Endothelial cell of umbilical vein (primary cell): Measurements from ENCODE around the gene SH3GL3. TPM values are rescaled to one million over a fixed set of nuclear protein-coding genes. Genes with fewer than 3 reads are reported as not detected.

ENCODE experiments used
- BruUV-seq: library from RNA; stranded (reverse); fragments of 400-500 nt; replicated peaks from 2 replicates; lab custom pipeline; 2021; lab: Mats Ljungman, UMichigan
- CTCF ChIA-PET: fragments of 300-600, 350-600 bp; sonication (Branson Sonifier 250); formaldehyde crosslinking; loops from one replicate; lab custom pipeline; 2021; ENCODE audit warnings: antibody characterized with exemption, inconsistent platforms; lab: Charles Lee
- POLR2A ChIA-PET: fragments of 300-600, 350-600 bp; sonication (Branson Sonifier 250); formaldehyde crosslinking; loops from one replicate; lab custom pipeline; 2021; ENCODE audit warnings: antibody characterized with exemption, inconsistent platforms; lab: Charles Lee
- DNase-seq: peaks from one replicate; pipeline ENCODE4 v3.0.0-alpha.2; 2011; ENCODE audit warnings: low read depth, low spot score
- FAIRE-seq: peaks from 2 replicates; lab custom pipeline; 2011; peaks lifted over from hg19 to GRCh38; lab: Jason Lieb, UNC
- H2AFZ ChIP-seq: 2 replicates; pipeline ENCODE4 v1.6.0; 2012; ENCODE audit warnings: low read depth, low read length, control low read depth, inconsistent platforms
- H3K27ac ChIP-seq: 2 replicates; pipeline ENCODE4 v1.5.1; 2011; ENCODE audit warnings: low read depth, mild to moderate bottlenecking, control low read depth, low read length, moderate library complexity; ENCODE audit not compliant: insufficient read depth
- H3K27me3 ChIP-seq, 2 experiments: 2 replicates each; pipeline versions ENCODE4 v1.6.0 to v1.6.1; 2011; ENCODE audit warnings: low read length in 2 of 2, mixed read lengths in 1 of 2; ENCODE audit not compliant: control insufficient read depth in 2 of 2, insufficient read depth in 2 of 2
- H3K36me3 ChIP-seq, 2 experiments: 2 replicates in 1 of 2; 3 replicates in 1 of 2; pipeline ENCODE4 v1.5.1; 2011; ENCODE audit warnings: low read length in 2 of 2, mild to moderate bottlenecking in 1 of 2, moderate library complexity in 1 of 2; ENCODE audit not compliant: control insufficient read depth in 2 of 2, insufficient read depth in 2 of 2; ENCODE audit errors: extremely low read depth in 1 of 2
- H3K4me1 ChIP-seq: 3 replicates; pipeline ENCODE4 v1.5.1; 2011; ENCODE audit warnings: mild to moderate bottlenecking, low read length; ENCODE audit not compliant: control insufficient read depth, insufficient read depth; ENCODE audit errors: extremely low read depth
- H3K4me2 ChIP-seq: 2 replicates; pipeline ENCODE4 v1.6.1; 2011; ENCODE audit warnings: low read length, control low read depth, mixed read lengths; ENCODE audit not compliant: insufficient read depth
- H3K4me3 ChIP-seq, 3 experiments: fragments of 200-600 bp in 1 of 3; sonication (generic), shearing (Covaris generic) in 1 of 3; replicated peaks in 1 of 3; 2 replicates each; pipeline ENCODE4 v1.5.1; 2011 to 2016; ENCODE audit warnings: control low read depth in 3 of 3, low read length in 3 of 3, mild to moderate bottlenecking in 2 of 3, inconsistent platforms in 1 of 3, low read depth in 1 of 3, moderate library complexity in 1 of 3; ENCODE audit not compliant: insufficient read depth in 1 of 3
- H3K79me2 ChIP-seq: 2 replicates; pipeline ENCODE4 v1.6.0; 2012; ENCODE audit warnings: low read length, inconsistent platforms; ENCODE audit not compliant: control insufficient read depth, insufficient read depth
- H3K9ac ChIP-seq: replicated peaks from 2 replicates; pipeline ENCODE3; 2011; ENCODE audit warnings: low read length, control low read depth; ENCODE audit not compliant: insufficient read depth; ENCODE audit errors: extremely low read depth
- H3K9me1 ChIP-seq: replicated peaks from 3 replicates; pipeline ENCODE4 v1.6.0; 2011; ENCODE audit warnings: mild to moderate bottlenecking, low read length; ENCODE audit not compliant: control insufficient read depth, insufficient read depth; ENCODE audit errors: extremely low read depth
- H3K9me3 ChIP-seq: replicated peaks from 2 replicates; pipeline ENCODE4 v1.5.1; 2012; ENCODE audit warnings: low read length, inconsistent platforms; ENCODE audit not compliant: control insufficient read depth, insufficient read depth
- H4K20me1 ChIP-seq: replicated peaks from 2 replicates; pipeline ENCODE3; 2011; ENCODE audit warnings: mild to moderate bottlenecking, low read length; ENCODE audit not compliant: control insufficient read depth, insufficient read depth; ENCODE audit errors: extremely low read depth
- CTCF ChIP-seq, 2 donors: IDR thresholded peaks; 1 replicate in 1 of 2; 2 replicates in 1 of 2; pipeline ENCODE4 v1.5.1; 2011; ENCODE audit warnings: low read length in 2 of 2, mild to moderate bottlenecking in 2 of 2, moderate library complexity in 2 of 2, control low read depth in 1 of 2, inconsistent platforms in 1 of 2, low read depth in 1 of 2; ENCODE audit not compliant: insufficient read depth in 1 of 2; ENCODE audit errors: extremely low read depth in 1 of 2
- EZH2 ChIP-seq: IDR thresholded peaks from 2 replicates; pipeline ENCODE4 v1.6.1; 2012; ENCODE audit warnings: borderline replicate concordance, low read depth, mild to moderate bottlenecking, moderate library complexity, low read length, inconsistent platforms; ENCODE audit not compliant: severe bottlenecking
- FOS ChIP-seq: IDR thresholded peaks from 2 replicates; pipeline ENCODE4 v1.6.1; 2011; ENCODE audit warnings: mild to moderate bottlenecking, low read length, moderate library complexity, borderline replicate concordance; ENCODE audit not compliant: insufficient read depth
- GATA2 ChIP-seq: IDR thresholded peaks from 2 replicates; pipeline ENCODE4 v1.7.0; 2011; ENCODE audit warnings: low read depth, mild to moderate bottlenecking, moderate library complexity, mixed read lengths, low read length; ENCODE audit not compliant: insufficient read length, insufficient read depth
- JUN ChIP-seq: IDR thresholded peaks from 2 replicates; pipeline ENCODE4 v1.6.1; 2011; ENCODE audit warnings: borderline replicate concordance, low read depth; ENCODE audit not compliant: insufficient read length, insufficient read depth
- MAX ChIP-seq: IDR thresholded peaks from 2 replicates; pipeline ENCODE4 v1.6.1; 2011; ENCODE audit not compliant: insufficient read depth, insufficient read length
- MYC ChIP-seq: IDR thresholded peaks from one replicate; pipeline ENCODE4 v1.6.1; 2011; ENCODE audit warnings: mild to moderate bottlenecking, low read depth, low read length
- POLR2A ChIP-seq: IDR thresholded peaks from 2 replicates; pipeline ENCODE4 v1.6.1; 2012; ENCODE audit warnings: low read depth, mild to moderate bottlenecking, control low read depth, low read length
- POLR2AphosphoS5 ChIP-seq: IDR thresholded peaks from 2 replicates; pipeline ENCODE4 v1.6.1; 2012; ENCODE audit warnings: low read depth, mild to moderate bottlenecking, control low read depth, low read length, moderate library complexity; ENCODE audit not compliant: insufficient read depth
- dilution Hi-C: fragments of 300-500 bp; cut with MboI; formaldehyde crosslinking; loops from one replicate; pipeline ENCODE4 v1.15.0; 2019; ENCODE audit warnings: low sequenced_read_pairs; ENCODE audit not compliant: extremely low pct_ligation_motif_present
- intact Hi-C: fragments of 100-400 bp; cut with micrococcal nuclease; formaldehyde crosslinking; loops from one replicate; pipeline ENCODE4 v1.10.0; 2022
- polyA plus RNA-seq, 4 experiments: library from polyadenylated mRNA; depleted of rRNA in 3 of 4; stranded (reverse) in 3 of 4; unstranded in 1 of 4; fragments of >200 nt; gene quantifications; 2 replicates each; pipeline versions ENCODE4 v1.2.1 to v1.2.3, GENCODE V29; 2011 to 2012; ENCODE audit warnings: missing spikeins in 1 of 4
- total RNA-seq: library from RNA; stranded (reverse); gene quantifications from 2 replicates; pipeline ENCODE4 v1.2.3, GENCODE V29; 2021

Gene SH3GL3
- total and polyA plus RNA-seq, 2 donors (not counting 3 experiments of a cell fraction or from before 2014, with no cell fraction given) = not detected

GRCh38 chr15:83449937-83450506 is 2.9 kb downstream of the SH3GL3 start:
- intact Hi-C loops (loop anchor here (10.0 kb wide), 1 partner anchor 585 kb away; no protein-coding TSS in a partner anchor), dilution Hi-C loops (no loop called here)
- no peaks in the 10 kb centered on the region for H3K79me2 ChIP-seq
- H3K9me1 ChIP-seq = no peaks in the 10 kb centered on the region
- no peak for FAIRE-seq
- no peak overlapping the region for H3K9ac ChIP-seq
- H4K20me1 ChIP-seq = no peaks in the 10 kb centered on the region
- DNase-seq = no peak
- H2AFZ ChIP-seq = no peak overlapping the region
- H3K27me3 ChIP-seq = peaks cover 8 to 19% of the 10 kb centered on the region in 2 experiments
- no peaks in the 10 kb centered on the region for H3K36me3 ChIP-seq
- no peak for TF ChIP-seq MYC
- no peak for TF ChIP-seq CTCF (IDR thresholded peaks at IDR 0.05; ENCODE audit: extremely low read depth in 1 of 2, insufficient read depth in 1 of 2, low read depth in 1 of 2, low read length in 2 of 2)
- TF ChIP-seq GATA2 = no peak
- no peak for TF ChIP-seq FOS
- TF ChIP-seq MAX = no peak
- TF ChIP-seq POLR2A = no peak
- TF ChIP-seq POLR2AphosphoS5 = no peak
- TF ChIP-seq JUN = no peak
- no peak for TF ChIP-seq EZH2
- no peak overlapping the region for H3K27ac ChIP-seq
- no peaks in the 10 kb centered on the region for H3K4me1 ChIP-seq
- H3K4me2 ChIP-seq = no peak overlapping the region
- no peak overlapping the region for H3K4me3 ChIP-seq
- ChIA-PET CTCF (interaction anchor here (0.7 to 2.1 kb wide), 3 partner anchors 116 to 599 kb away, joined by 3 to 11 read pairs (median 6); no protein-coding TSS in a partner anchor), POLR2A (no interaction called here)
- H3K9me3 ChIP-seq = no peaks in the 10 kb centered on the region
- no TSS peak for BruUV-seq
